Activated CD8-positive, alpha-beta memory T cell treated with anti-CD3 and anti-CD28 coated beads for 4 hours (primary cell): ENCODE data around the gene MARCKS.
"Not testable (repeated sequence)": the region's sequence is repeated elsewhere in the genome, so short reads cannot be mapped to it uniquely, and the experiment has no call there.

Experiments
- DNase-seq, 2 donors: peaks; one replicate each; pipeline ENCODE4 v3.0.0-alpha.2; 2020; ENCODE audit warnings: low read depth in 2 of 2

The MARCKS gene

DNA sequence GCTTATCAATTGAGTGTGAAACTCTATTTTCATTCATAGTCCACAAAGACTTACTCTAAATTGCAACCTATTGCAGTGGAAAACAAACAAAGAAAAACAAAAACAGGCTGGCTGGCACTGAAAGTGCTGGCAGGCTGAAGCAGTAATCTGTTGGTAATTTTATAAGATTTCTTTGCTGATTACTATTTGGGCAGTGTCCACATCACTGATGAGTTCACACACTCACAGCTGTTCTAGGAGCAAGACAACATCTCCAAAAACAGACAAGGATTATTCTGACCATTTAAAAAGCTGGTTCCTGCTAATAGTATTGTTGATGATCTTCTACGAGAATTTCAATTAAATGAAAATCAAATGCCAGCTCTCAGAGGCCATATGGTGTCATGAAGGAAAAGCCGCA lies 26.9 kb downstream of the MARCKS start:
- DNase-seq, result no peak

DNA sequence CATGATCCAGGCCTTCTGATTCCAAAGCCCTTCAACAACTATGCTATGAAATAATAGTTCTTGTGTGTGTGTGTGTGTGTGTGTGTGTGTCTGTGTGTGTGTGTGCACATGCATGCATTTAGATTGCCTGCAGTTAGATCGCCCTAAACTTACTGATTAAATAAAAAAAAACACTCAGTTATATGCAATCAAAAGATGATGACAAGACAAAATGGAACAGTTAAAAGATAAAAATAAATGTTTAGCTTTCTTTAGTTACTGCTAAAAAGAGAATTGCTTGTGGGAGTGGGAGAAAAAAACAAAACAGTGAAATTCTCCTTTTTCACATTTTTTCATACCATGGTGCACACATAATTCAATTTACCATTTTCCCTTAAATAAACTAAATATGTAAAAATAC lies 29.4 kb downstream of the MARCKS start:
- no peak for DNase-seq

DNA sequence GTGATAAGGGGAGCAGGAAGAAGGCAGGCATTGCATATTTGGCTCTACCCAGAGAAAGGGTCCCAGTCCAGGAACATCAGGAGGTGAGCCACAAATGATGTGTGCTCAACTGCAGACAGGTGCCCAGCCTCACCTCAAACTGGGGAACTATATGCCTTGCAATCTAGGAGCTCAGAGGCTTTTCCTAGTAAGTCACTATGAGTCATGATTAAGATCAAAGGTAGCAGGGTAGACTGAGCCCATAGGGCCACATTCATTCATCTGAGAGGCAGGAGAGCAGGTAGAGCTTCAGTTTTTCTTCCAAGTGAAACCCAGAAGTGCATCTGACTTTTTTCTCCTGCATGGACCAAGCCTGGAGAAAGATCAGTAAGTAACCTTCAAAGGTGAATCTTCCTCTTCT lies 31.3 kb downstream of the MARCKS start:
- DNase-seq, result no peak

DNA sequence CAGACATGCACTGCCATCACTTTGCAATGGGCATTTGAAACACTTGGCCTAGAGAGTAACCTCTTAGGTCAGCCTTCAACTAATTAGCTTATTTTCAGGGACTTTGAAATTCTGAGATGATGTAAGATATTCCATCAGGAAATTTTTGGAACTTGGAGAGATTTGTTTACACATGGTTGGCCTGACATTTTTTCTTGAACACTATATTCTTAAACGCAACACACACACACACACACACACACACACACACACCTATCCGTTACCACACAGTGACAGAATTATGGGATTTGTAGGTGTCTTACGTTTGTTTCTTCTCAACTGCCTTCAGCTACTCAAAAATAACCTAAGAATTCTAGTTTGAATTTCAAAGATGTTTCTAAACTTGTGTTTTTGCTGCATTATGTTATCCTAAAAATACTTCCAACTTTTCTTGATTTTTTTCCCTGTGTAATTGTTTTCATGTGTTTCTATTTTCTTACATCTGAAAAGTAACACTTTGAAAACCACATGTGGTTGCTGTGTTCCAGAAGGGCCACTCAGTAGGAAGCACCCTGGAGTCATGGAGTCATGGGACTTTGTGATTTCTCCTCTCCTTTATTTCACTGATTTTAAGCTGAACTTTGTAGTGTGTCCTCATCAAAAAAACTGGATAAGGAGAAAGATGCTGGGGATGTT lies 31.9 kb downstream of the MARCKS start:
- DNase-seq, result no peak

DNA sequence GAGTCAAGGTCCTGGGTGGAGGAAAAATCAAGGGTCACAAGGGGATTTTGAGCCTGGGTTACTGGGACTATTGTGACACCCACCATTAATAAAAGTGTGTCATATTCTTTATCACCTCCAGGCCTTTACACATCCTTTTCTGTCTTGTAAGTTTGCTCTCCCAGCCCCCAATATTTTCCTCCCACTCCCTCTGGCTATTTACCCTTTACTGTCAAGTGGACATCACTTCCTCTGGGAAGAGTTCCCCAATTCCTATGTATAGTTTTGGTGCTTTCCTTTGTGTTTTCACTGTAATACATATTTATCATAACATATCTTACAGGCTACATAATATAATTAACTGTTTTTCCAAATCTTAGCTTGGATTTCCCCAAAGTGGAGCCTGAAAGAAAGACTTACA lies 36.3 kb downstream of the MARCKS start:
- no peak for DNase-seq

DNA sequence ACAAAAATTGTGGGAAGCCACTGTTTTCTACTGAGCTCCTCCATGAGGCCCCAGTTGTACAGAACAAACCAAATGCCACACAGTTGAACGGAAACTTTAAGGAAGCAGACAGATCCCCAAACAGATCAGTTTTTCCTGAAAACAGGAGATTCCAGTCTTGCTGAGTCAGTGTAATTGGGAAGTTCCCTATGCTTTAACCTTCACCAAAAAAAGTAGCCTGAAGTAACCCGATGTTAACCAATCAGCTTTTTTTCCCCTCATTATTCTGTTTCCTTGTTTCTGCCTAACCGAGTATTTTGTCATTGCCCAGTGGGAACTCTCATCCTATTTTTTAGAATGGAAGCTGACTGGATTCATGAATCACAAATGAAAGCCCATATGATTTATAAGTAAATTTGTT lies 36.7 kb downstream of the MARCKS start:
- no peak for DNase-seq

DNA sequence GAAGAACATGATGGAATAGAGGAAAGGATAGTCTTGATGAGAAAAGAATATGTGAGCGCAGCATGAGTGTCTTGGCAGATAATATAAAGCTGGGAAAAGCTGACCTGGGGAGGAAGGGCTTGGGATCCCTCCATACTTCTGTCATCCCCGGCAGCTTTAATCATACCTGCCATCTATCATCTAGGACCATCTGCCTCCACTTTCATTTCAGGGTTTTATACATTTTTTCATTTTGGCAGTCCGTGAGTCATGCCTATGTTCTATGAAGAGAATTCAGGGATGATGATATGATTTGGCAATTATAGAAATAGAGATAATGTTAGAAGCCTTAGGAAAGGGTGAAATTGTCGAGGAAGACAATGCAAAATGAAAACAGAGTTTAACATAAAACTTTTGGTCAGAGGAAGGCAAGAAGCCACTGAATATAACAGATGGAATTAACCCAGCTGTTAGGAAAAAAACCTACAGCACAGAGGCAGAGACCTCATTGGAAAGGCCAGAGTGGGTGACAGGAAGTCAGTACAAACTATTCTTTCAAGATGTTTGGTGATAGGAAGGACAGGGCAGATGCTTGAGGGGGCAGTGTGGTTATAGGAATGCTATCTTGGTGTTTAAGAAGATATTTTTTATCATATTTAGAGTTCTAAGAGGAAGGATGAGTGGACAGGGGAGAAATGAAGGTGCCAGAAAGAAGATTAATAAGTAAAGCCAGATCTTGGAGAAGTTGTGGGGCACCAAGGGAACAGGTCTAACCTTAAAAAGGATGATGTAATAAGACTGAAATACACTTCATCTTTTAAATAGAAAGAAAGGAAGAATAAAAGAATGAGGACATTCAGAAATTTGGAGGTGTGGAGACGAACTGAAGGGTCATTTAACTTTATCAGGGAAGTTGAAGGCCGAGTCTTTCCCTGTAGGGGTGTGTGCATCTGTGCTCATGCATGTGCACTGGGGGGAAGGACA lies 37.8 kb downstream of the MARCKS start:
- DNase-seq, result no peak

DNA sequence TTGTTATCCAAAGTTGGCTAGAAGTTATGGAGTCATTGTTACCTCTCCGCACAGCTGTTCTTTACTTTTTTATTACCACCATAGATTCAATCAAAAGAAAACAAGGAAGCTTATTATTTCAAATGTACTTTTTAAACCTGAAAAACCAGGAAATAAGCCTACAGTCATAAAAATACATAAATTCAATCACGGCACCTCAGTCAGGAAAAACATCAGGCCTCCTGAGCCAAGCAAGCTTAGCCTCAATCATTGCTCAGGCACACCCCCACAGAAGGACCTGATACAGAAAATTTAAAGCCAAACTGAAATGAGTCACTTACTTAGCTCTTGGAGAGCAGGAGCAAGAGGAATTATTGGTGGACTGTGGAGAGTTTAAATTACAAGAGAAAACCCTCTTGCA lies 44.3 kb downstream of the MARCKS start:
- no peak for DNase-seq

DNA sequence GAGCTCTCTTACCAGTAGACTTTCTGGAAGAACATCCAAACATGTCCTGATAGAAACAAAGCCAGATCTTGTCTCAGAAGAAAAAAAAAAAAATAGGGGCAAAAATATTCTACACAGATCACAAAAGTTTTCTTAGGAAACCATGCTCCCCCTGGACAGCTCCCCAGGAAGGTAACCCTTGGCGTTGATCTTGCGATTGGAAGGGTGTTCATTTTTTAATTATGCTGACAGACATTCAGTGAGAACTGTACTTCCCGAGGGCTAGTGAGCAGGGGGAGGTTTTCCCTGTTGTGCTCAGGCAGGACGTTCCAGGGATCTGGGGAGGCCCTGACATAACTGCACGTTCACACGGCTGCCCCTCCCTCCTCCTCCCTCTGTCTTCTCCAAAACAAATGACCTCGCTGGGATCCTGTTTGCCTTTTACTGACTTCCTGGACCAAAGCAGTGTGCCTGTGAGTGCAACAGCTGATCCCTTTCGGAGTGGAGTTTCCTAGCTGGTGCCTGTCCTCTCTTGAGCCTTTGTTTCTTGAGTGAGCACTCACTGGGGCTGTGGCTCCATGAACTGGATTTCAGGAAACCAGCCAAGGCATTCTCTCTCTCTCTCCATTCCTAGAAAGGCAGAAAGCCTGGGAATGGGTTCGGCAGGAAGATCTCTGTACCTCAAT lies 46.7 kb downstream of the MARCKS start:
- DNase-seq, result no peak

DNA sequence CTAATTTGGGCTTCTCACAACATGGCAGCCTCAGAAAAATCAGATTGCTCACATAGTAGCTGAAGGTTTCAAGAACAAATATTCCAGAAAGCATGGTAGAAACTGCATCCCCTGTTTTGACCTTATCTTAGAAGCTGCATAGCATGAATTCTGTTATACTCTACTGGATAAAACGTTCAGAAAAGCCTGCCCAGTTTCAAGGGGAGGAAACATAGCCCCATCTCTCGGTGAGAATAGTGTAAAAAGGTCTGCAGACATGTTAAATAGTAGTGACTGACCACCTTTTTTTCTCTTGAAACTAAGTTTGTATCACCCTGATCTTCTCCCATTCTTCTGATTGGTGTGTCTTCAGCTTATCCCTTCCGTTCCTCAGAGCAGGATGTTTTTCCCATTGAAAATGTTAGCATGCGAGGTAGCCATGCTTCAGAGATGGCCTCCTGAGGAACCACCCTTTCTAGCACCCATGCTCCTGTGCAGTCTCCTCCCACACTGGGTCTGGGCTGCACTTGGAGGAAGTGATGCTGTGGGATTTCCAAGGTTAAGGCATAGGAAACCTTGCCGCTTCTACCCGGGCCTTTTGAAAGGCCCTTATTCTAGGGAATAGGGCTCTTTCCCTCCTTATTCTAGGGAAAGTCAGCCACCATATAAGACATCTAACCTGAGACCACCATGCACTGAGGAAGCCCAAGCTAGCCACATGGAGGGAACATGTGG lies 50.1 kb downstream of the MARCKS start:
- no peak for DNase-seq

DNA sequence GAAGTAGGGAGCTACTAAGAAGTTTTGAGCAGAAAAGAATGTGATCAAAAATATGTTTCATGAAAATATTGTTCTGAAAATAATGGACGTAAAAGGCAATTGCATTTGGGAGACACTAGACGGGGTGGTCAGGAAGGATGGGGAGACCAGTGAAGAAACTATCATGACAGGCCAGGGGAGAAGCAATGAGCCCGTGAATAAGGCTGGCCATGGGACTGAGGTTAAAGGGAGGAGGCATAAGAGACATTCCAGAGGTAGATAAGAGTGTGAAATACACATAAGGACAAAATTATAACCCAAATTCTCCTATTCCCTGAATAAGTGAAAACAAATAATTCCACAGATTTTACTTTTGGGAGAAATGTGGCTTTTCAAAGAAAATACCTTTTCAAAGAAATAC lies 51.7 kb downstream of the MARCKS start:
- no peak for DNase-seq

DNA sequence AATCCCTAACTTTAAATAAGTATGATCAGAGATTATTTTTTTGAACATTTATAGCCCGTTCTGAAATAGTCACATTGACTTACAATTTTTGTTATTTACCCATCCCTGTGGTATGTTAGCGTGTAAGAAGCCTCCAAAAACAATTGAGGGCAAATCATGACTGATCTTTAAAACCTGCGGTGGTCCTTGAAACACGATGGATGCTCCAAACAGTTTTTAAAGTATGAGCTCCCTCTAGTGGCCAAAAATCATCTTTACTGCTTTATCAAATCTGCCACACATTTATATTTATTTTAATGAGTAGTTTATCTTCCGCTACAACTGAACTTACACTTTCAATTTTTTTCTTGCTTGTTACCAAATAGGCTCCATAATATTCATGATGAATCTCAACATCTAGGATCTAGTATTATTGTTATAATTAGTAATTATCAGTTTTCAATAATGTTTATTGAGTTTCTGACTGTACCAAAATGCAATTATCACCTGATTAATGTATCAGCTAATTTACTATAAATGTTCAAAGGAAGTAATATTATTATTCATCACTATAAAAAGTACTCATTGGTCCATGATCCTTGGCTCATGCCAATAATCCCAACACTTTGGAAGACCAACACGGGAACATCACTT lies 52.2 kb downstream of the MARCKS start:
- DNase-seq, result no peak

DNA sequence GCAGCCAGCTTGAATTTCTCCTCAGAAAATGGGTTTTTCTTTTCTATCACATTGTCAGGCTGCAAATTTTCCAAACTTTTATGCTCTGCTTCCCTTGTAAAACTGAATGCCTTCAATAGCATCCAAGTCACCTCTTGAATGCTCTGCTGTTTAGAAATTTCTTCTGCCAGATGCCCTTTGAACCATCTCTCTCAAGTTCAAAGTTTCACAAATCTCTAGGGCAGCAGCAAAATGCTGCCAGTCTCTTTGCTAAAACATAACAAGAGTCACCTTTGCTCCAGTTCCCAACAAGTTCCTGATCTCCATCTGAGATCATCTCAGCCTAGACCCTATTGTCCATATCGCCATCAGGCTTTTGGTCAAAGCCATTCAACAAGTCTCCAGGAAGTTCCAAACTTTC lies 53.1 kb downstream of the MARCKS start:
- not testable (repeated sequence) for DNase-seq
